Measurements from ENCODE around the gene EFEMP2. TPM values are rescaled to one million over a fixed set of nuclear protein-coding genes. Genes with fewer than 3 reads are reported as not detected.

The EFEMP2 gene
- polyA plus RNA-seq, 1 experiment: 497 TPM

DNA sequence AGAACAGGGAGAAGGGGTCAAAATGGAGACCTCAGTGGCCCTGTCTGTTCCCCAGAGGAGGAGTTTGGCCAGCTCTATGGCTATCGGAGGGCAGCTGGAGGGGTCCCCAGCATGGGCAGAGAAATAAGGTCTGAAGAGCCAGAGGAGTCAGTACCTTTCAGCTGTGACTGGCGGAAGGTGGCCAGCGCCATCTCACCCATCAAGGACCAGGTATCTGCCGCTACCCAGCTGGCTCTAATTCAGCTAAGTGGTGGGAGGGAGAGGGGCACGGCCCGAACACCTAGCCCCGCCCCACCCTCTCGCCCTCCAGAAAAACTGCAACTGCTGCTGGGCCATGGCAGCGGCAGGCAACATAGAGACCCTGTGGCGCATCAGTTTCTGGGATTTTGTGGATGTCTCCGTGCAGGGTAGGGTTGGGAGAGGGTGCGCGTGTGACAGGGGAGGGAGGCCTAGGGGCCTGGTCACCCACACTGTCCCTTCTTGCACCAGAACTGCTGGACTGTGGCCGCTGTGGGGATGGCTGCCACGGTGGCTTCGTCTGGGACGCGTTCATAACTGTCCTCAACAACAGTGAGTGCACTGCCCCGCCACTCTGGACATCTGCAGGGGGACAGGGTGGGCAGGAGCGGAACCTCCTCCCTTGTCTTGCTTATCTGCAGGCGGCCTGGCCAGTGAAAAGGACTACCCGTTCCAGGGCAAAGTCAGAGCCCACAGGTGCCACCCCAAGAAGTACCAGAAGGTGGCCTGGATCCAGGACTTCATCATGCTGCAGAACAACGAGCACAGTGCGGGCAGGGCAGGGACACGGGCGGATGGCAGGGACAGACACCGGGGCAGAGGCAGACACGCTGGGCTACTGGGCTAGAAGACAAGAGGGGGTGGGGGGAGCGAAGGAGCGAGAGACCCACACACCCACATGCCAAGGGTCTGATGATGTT, 9.8 kb upstream of the EFEMP2 start:
- Histone ChIP-seq H3K4me3 (ENCODE audit: low read depth, low read length) (no peak overlapping the region), H3K27me3 (ENCODE audit: control insufficient read depth, insufficient read depth, low read length) (no peaks in the 10 kb centered on the region), H3K36me3 (ENCODE audit: control insufficient read depth, insufficient read depth, low read length) (peaks cover 26% of the 10 kb centered on the region)
- no peak for DNase-seq (ENCODE audit: low read depth)
- TF ChIP-seq, protein P1, sequence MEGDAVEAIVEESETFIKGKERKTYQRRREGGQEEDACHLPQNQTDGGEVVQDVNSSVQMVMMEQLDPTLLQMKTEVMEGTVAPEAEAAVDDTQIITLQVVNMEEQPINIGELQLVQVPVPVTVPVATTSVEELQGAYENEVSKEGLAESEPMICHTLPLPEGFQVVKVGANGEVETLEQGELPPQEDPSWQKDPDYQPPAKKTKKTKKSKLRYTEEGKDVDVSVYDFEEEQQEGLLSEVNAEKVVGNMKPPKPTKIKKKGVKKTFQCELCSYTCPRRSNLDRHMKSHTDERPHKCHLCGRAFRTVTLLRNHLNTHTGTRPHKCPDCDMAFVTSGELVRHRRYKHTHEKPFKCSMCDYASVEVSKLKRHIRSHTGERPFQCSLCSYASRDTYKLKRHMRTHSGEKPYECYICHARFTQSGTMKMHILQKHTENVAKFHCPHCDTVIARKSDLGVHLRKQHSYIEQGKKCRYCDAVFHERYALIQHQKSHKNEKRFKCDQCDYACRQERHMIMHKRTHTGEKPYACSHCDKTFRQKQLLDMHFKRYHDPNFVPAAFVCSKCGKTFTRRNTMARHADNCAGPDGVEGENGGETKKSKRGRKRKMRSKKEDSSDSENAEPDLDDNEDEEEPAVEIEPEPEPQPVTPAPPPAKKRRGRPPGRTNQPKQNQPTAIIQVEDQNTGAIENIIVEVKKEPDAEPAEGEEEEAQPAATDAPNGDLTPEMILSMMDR (IDR thresholded peaks at IDR 0.05; ENCODE audit: insufficient read depth, low read depth, low read length): no peak
- CTCF ChIA-PET: interaction anchor here (0.9 to 9.4 kb wide), 8 partner anchors 11 to 171 kb away, joined by 3 to 130 read pairs (median 14); partner anchors contain the start of genes EFEMP2, FOSL1, KAT5 and MUS81
- POLR2A ChIA-PET: interaction anchor here (0.8 kb wide), 1 partner anchor 8 kb away, joined by 9 read pairs; the partner anchor contains the start of gene CCDC85B

DNA sequence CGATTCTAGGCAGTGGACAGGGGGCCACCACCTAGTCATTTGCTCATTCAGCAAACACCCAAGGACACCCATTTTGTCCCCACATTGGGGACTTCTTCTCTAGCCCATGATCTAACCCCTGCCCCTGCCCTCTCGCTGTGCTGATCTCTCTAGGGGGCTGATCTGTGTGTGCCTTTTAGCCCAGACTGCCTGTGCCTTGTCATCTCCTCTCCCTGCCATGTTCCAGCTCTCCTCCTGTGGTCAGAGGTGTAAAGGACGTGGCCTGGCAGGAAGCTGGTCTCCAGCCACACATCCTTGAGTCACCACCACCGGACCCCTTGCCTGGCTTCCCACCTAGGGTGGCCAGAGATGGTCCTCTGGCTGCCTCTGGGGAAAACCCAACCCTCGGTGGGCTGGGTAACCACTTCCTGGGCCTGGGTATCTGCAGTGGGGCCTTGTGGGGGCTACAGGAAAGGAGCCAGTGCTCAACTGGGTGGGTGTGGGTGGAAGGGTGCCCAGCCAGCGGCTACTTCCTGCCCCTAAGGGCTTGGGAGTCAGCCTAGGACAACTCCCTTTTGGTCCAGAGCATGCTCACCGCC, 8.3 kb upstream of the EFEMP2 start:
- H3K4me3 ChIP-seq (ENCODE audit: low read depth, low read length): no peak overlapping the region
- ChIA-PET POLR2A (no interaction called here), CTCF (interaction anchor here (1.2 to 1.6 kb wide), 2 partner anchors 8 to 108 kb away, joined by 3 to 5 read pairs; no protein-coding TSS in a partner anchor)
- H3K27me3 ChIP-seq (ENCODE audit: control insufficient read depth, insufficient read depth, low read length): no peaks in the 10 kb centered on the region
- no peak for DNase-seq (ENCODE audit: low read depth)
- TF ChIP-seq, protein P1 (IDR thresholded peaks at IDR 0.05; ENCODE audit: insufficient read depth, low read depth, low read length): no peak
- peaks cover 23% of the 10 kb centered on the region for H3K36me3 ChIP-seq (ENCODE audit: control insufficient read depth, insufficient read depth, low read length)

DNA sequence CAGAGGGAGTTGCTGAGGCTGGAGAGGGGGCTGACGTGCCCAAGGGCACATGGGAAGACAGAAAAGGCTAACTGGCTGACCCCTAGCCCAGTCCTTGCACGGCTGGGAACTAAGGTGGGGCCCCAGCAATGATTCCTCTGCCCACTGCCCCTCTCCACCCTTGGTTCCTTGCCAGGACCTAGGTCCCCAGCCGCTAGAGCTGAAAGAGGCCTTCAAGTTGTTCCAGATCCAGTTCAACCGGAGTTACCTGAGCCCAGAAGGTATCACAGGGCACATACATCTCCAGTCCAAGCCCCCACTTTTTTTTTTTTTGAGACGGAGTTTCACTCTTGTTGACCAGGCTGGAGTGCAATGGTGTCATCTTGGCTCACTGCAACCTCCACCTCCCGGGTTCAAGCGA, 7.4 kb upstream of the EFEMP2 start:
- TF ChIP-seq, protein P1 (IDR thresholded peaks at IDR 0.05; ENCODE audit: insufficient read depth, low read depth, low read length): no peak
- Histone ChIP-seq H3K4me3 (ENCODE audit: low read depth, low read length) (no peak overlapping the region), H3K36me3 (ENCODE audit: control insufficient read depth, insufficient read depth, low read length) (peaks cover 16% of the 10 kb centered on the region), H3K27me3 (ENCODE audit: control insufficient read depth, insufficient read depth, low read length) (no peaks in the 10 kb centered on the region)
- ChIA-PET CTCF (interaction anchor here (0.6 to 1.2 kb wide), 2 partner anchors 9 to 162 kb away, joined by 3 to 4 read pairs; no protein-coding TSS in a partner anchor), POLR2A (interaction anchor here (0.6 kb wide), 1 partner anchor 18 kb away, joined by 15 read pairs; no protein-coding TSS in a partner anchor)
- DNase-seq (ENCODE audit: low read depth): no peak

DNA sequence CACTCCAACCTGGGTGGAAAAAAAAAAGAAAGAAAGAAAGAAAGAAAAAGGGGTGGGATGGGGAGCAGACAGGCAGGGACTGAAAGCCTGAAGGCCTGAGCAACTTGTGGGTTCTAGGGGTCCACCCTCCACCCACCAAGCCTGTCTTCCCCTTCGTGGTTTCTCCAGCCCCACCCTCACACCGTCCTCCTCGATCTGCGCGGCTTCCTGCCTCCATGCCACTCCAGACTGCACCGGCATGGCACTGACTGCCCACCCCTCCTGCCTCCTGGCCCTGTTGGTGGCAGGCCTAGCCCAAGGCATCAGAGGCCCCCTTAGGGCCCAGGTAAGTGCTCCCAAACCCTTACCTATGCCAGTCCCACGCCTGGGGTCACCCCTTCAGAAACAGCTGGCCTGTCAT, 7.0 kb upstream of the EFEMP2 start, which contains the start of gene CTSW:
Gene CTSW, plus strand, starts transcription at position 221 of the 400 bp plus-strand sequence. Its CDS starts 18 bp downstream, at position 239.
- no peaks in the 10 kb centered on the region for H3K27me3 ChIP-seq (ENCODE audit: control insufficient read depth, insufficient read depth, low read length)
- peaks cover 13% of the 10 kb centered on the region for H3K36me3 ChIP-seq (ENCODE audit: control insufficient read depth, insufficient read depth, low read length)
- TF ChIP-seq, protein P1 (IDR thresholded peaks at IDR 0.05; ENCODE audit: insufficient read depth, low read depth, low read length): no peak
- CTCF ChIA-PET: interaction anchor here (0.9 to 2.4 kb wide), 4 partner anchors 9 to 168 kb away, joined by 3 to 15 read pairs (median 4); partner anchors contain the start of genes FIBP and KAT5
- DNase-seq (ENCODE audit: low read depth): no peak
- H3K4me3 ChIP-seq (ENCODE audit: low read depth, low read length): no peak within 1 kb of the TSS
- POLR2A ChIA-PET: interaction anchor here (0.6 kb wide), 1 partner anchor 18 kb away, joined by 15 read pairs; no protein-coding TSS in a partner anchor

Data from BJ (cell line).